ENCODE measurements around the gene PARD3. TPM values are rescaled to one million over a fixed set of nuclear protein-coding genes. Genes with fewer than 3 reads are reported as not detected.

The PARD3 gene
- total RNA-seq, 1 experiment from 2014 or later = 154 TPM

DNA sequence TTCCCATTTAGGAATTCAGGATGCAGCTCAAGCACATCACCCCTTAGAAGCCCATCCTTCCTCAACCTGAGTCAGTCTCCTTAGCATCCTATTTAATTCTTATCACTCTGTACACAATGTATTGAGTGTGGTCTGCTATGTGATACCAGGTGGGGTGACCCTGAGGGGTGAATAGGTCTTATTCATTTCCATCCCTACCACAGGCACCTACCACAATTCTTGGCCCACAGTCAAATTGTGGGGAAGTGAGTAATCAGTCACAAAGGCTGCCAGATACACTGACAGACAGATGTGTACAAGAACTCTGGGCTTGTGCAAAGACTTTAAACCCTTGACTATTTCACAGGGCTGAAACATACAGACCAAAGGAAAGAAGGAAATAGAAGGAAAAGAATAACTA lies 560.5 kb downstream of the PARD3 start:
- peak overlapping the region; percentile 29 for H3K4me2 ChIP-seq (ENCODE audit: low read length)
- peak overlapping the region; percentile 3 for H3K27ac ChIP-seq (ENCODE audit: low read length)

DNA sequence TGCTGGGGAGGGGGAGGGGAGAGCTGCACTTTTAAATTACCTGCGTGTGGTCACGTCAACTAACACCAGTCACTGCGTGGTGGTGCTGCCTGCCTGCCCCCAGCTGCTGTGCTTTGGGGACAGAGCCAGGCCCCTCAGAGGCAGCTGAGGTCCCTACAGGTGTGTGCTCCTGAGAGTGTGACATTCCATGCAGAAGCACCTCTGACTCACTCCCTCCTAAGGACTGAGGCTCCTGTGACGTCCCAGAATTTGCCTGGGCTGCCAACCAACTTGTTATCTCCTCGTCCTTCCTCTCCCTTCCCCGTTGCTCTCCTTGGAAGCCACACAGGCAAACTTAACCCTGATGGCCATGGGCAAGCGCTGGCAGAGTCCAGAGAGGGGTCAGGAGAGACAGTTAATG lies 563.0 kb downstream of the PARD3 start:
- Histone ChIP-seq H3K27me3 (ENCODE audit: low read length) (no peaks in the 10 kb centered on the region), H4K20me1 (ENCODE audit: low read length) (no peaks in the 10 kb centered on the region), H3K4me2 (ENCODE audit: low read length) (peak overlapping the region; percentile 12; the same call in 1 of the 2 replicates), H2AFZ (ENCODE audit: low read length) (no peak overlapping the region), H3K9me2 (replicated peaks; ENCODE audit: low read length) (no peaks in the 10 kb centered on the region), H3K9ac (ENCODE audit: low read length) (no peak overlapping the region), H3K4me1 (ENCODE audit: insufficient read depth, low read length) (peaks cover 28% of the 10 kb centered on the region), H3K79me2 (ENCODE audit: low read length) (no peaks in the 10 kb centered on the region), H3K9me3 (ENCODE audit: low read length) (no peaks in the 10 kb centered on the region), H3F3A (ENCODE audit: low read length, unreplicated experiment) (peaks cover 7% of the 10 kb centered on the region), H3K27ac (ENCODE audit: low read length) (no peak overlapping the region), H3K4me3 (ENCODE audit: low read length) (no peak overlapping the region), H3K36me3 (ENCODE audit: low read depth, low read length) (no peaks in the 10 kb centered on the region)
- peak; percentile 95 for DNase-seq
- no TSS peak for BruUV-seq (replicated peaks)
- peak; percentile 57 for ATAC-seq
- TF ChIP-seq, protein P1, sequence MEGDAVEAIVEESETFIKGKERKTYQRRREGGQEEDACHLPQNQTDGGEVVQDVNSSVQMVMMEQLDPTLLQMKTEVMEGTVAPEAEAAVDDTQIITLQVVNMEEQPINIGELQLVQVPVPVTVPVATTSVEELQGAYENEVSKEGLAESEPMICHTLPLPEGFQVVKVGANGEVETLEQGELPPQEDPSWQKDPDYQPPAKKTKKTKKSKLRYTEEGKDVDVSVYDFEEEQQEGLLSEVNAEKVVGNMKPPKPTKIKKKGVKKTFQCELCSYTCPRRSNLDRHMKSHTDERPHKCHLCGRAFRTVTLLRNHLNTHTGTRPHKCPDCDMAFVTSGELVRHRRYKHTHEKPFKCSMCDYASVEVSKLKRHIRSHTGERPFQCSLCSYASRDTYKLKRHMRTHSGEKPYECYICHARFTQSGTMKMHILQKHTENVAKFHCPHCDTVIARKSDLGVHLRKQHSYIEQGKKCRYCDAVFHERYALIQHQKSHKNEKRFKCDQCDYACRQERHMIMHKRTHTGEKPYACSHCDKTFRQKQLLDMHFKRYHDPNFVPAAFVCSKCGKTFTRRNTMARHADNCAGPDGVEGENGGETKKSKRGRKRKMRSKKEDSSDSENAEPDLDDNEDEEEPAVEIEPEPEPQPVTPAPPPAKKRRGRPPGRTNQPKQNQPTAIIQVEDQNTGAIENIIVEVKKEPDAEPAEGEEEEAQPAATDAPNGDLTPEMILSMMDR (conservative IDR thresholded peaks at IDR 0.05; ENCODE audit: low read depth, low read length) = no peak
- ChIA-PET CTCF (no interaction called here), POLR2A (ENCODE audit: unreplicated experiment) (no interaction called here)
- intact Hi-C loops (cut with micrococcal nuclease) = no loop called here

More for the DNA sequence above, 560.5 kb downstream of the PARD3 start:
- H3K79me2 ChIP-seq (ENCODE audit: low read length) = no peaks in the 10 kb centered on the region
- no peaks in the 10 kb centered on the region for H3K9me3 ChIP-seq (ENCODE audit: low read length)
- BruUV-seq (replicated peaks) = no TSS peak
- no peaks in the 10 kb centered on the region for H3K27me3 ChIP-seq (ENCODE audit: low read length)
- H2AFZ ChIP-seq (ENCODE audit: low read length) = no peak overlapping the region
- intact Hi-C loops (cut with micrococcal nuclease) = loop anchor here (1.0 to 2.0 kb wide), 4 partner anchors 19 to 924 kb away; no protein-coding TSS in a partner anchor
- CTCF ChIA-PET = no interaction called here
- no peaks in the 10 kb centered on the region for H3K36me3 ChIP-seq (ENCODE audit: low read depth, low read length)
- peaks cover 7% of the 10 kb centered on the region for H3F3A ChIP-seq (ENCODE audit: low read length, unreplicated experiment)
- TF ChIP-seq EZH2phosphoT487 (IDR thresholded peaks at IDR 0.05; ENCODE audit: borderline replicate concordance, low read length) (no peak), EZH2 (IDR thresholded peaks at IDR 0.05; ENCODE audit: low read length, unreplicated experiment) (no peak)
- TF ChIP-seq, protein P1 (conservative IDR thresholded peaks at IDR 0.05; ENCODE audit: low read depth, low read length) = no peak
- POLR2A ChIA-PET (ENCODE audit: unreplicated experiment) = interaction anchor here (0.6 kb wide), 1 partner anchor 229 kb away, joined by 4 read pairs; no protein-coding TSS in a partner anchor
- ATAC-seq = peak; percentile 89
- no peak overlapping the region for H3K9ac ChIP-seq (ENCODE audit: low read length)
- no peak overlapping the region for H3K4me3 ChIP-seq (ENCODE audit: low read length)
- no peaks in the 10 kb centered on the region for H3K9me2 ChIP-seq (replicated peaks; ENCODE audit: low read length)
- peak; percentile 100 for DNase-seq
- H3K4me1 ChIP-seq (ENCODE audit: insufficient read depth, low read length) = peaks cover 28% of the 10 kb centered on the region
- no peaks in the 10 kb centered on the region for H4K20me1 ChIP-seq (ENCODE audit: low read length)

DNA sequence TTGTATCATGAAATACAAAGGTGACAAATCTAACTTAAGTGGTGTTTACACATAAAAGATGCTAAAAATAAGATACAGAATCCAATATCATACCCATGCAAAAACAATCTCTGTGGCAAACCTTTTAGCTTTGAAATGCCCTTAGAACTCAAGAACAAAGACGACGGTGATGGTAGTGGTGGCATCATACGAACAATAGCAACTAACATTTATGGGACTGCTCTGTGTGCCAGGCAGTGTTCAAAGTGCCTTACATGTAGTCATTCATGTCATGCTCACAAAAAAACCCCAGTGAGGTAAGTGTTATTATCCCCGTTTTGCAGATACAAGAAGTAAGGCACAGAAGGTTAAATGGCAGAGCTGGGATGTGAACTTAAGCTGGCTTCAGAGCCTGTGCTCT lies 563.9 kb downstream of the PARD3 start:
- H3K4me3 ChIP-seq (ENCODE audit: low read length) = no peak overlapping the region
- ChIA-PET POLR2A (ENCODE audit: unreplicated experiment) (interaction anchor here (0.7 kb wide), 1 partner anchor 361 kb away, joined by 3 read pairs; no protein-coding TSS in a partner anchor), CTCF (no interaction called here)
- peaks cover 7% of the 10 kb centered on the region for H3F3A ChIP-seq (ENCODE audit: low read length, unreplicated experiment)
- intact Hi-C loops (cut with micrococcal nuclease) = no loop called here
- H3K9ac ChIP-seq (ENCODE audit: low read length) = no peak overlapping the region
- H2AFZ ChIP-seq (ENCODE audit: low read length) = no peak overlapping the region
- no peaks in the 10 kb centered on the region for H3K9me2 ChIP-seq (replicated peaks; ENCODE audit: low read length)
- H3K4me2 ChIP-seq (ENCODE audit: low read length) = no peak overlapping the region
- H4K20me1 ChIP-seq (ENCODE audit: low read length) = no peaks in the 10 kb centered on the region
- BruUV-seq (replicated peaks) = no TSS peak
- no peaks in the 10 kb centered on the region for H3K9me3 ChIP-seq (ENCODE audit: low read length)
- no peak for ATAC-seq
- no peaks in the 10 kb centered on the region for H3K79me2 ChIP-seq (ENCODE audit: low read length)
- no peak overlapping the region for H3K27ac ChIP-seq (ENCODE audit: low read length)
- DNase-seq = no peak
- no peaks in the 10 kb centered on the region for H3K27me3 ChIP-seq (ENCODE audit: low read length)
- TF ChIP-seq EZH2phosphoT487 (IDR thresholded peaks at IDR 0.05; ENCODE audit: borderline replicate concordance, low read length) (no peak), EZH2 (IDR thresholded peaks at IDR 0.05; ENCODE audit: low read length, unreplicated experiment) (no peak)
- TF ChIP-seq, protein P1 (conservative IDR thresholded peaks at IDR 0.05; ENCODE audit: low read depth, low read length) = no peak
- H3K36me3 ChIP-seq (ENCODE audit: low read depth, low read length) = no peaks in the 10 kb centered on the region
- peaks cover 28% of the 10 kb centered on the region for H3K4me1 ChIP-seq (ENCODE audit: insufficient read depth, low read length)
